ENCODE measurements around the gene OR8D1.
"Not testable (repeated sequence)": the region's sequence is repeated elsewhere in the genome, so short reads cannot be mapped to it uniquely, and the experiment has no call there.

The OR8D1 gene

GRCh38 chr11:124278261-124278660, 35.5 kb downstream of the OR8D1 start:
- no peak for DNase-seq

- DNase-seq = no peak
Observed at GRCh38 chr11:124277804-124278203, 35.9 kb downstream of the OR8D1 start.

GRCh38 chr11:124277207-124277606, 36.5 kb downstream of the OR8D1 start:
- DNase-seq = no peak

GRCh38 chr11:124276081-124276480, 37.7 kb downstream of the OR8D1 start:
- no peak for DNase-seq

GRCh38 chr11:124274000-124274399, 39.7 kb downstream of the OR8D1 start:
- DNase-seq = no peak

GRCh38 chr11:124270886-124271285, 42.9 kb downstream of the OR8D1 start:
- DNase-seq = not testable (repeated sequence)

- DNase-seq = not testable (repeated sequence)
Observed at GRCh38 chr11:124265041-124265440, 48.7 kb downstream of the OR8D1 start.

GRCh38 chr11:124256076-124256475, 57.7 kb downstream of the OR8D1 start, which contains the start of gene OR8G5:
Gene OR8G5, plus strand, starts transcription at chr11:124256376. Its CDS starts 8,556 bp downstream, at chr11:124264932.
- DNase-seq = no peak
